Measurements from ENCODE around the gene FILIP1L.

FILIP1L gene

GRCh38 chr3:99865321-99865720 lies 249.0 kb downstream of the FILIP1L start:
- Histone ChIP-seq H2AFZ (ENCODE audit: low read length) (no peak overlapping the region), H3K9me3 (ENCODE audit: insufficient read depth, low read depth, low read length) (no peaks in the 10 kb centered on the region), H3F3A (ENCODE audit: low read depth) (0 out of 2 replicates have a peak, but pooled peaks cover 3% of the 10 kb centered on the region), H3K9me2 (replicated peaks; ENCODE audit: low read depth, low read length) (no peaks in the 10 kb centered on the region), H4K20me1 (ENCODE audit: insufficient read depth, low read length, poor library complexity, severe bottlenecking) (peaks cover 3% of the 10 kb centered on the region), H3K4me2 (ENCODE audit: low read depth, low read length, poor library complexity, severe bottlenecking) (no peak overlapping the region), H3K4me3 (ENCODE audit: low read length, poor library complexity, severe bottlenecking) (no peak overlapping the region), H3K9ac (ENCODE audit: low read depth, low read length, poor library complexity, severe bottlenecking) (no peak overlapping the region), H3K79me2 (ENCODE audit: insufficient read depth, low read length) (no peaks in the 10 kb centered on the region), H3K36me3 (ENCODE audit: insufficient read depth, low read length) (no peaks in the 10 kb centered on the region), H3K27me3 (ENCODE audit: insufficient read depth, low read length, poor library complexity, severe bottlenecking) (no peaks in the 10 kb centered on the region), H3K4me1 (ENCODE audit: insufficient read depth, low read length, poor library complexity, severe bottlenecking) (peaks cover 31% of the 10 kb centered on the region)
- no peak for TF ChIP-seq CTCF (conservative IDR thresholded peaks at IDR 0.05; ENCODE audit: low read length)
- no peak for TF ChIP-seq EZH2phosphoT487 (IDR thresholded peaks at IDR 0.05; ENCODE audit: borderline replicate concordance)

- Histone ChIP-seq H3K4me2 (ENCODE audit: low read depth, low read length, poor library complexity, severe bottlenecking) (no peak overlapping the region), H2AFZ (ENCODE audit: low read length) (no peak overlapping the region), H3K79me2 (ENCODE audit: insufficient read depth, low read length) (no peaks in the 10 kb centered on the region), H3K4me1 (ENCODE audit: insufficient read depth, low read length, poor library complexity, severe bottlenecking) (peaks cover 31% of the 10 kb centered on the region), H3K9ac (ENCODE audit: low read depth, low read length, poor library complexity, severe bottlenecking) (no peak overlapping the region), H3K27me3 (ENCODE audit: insufficient read depth, low read length, poor library complexity, severe bottlenecking) (no peaks in the 10 kb centered on the region), H3K9me3 (ENCODE audit: insufficient read depth, low read depth, low read length) (no peaks in the 10 kb centered on the region), H4K20me1 (ENCODE audit: insufficient read depth, low read length, poor library complexity, severe bottlenecking) (peaks cover 3% of the 10 kb centered on the region), H3K36me3 (ENCODE audit: insufficient read depth, low read length) (no peaks in the 10 kb centered on the region), H3K4me3 (ENCODE audit: low read length, poor library complexity, severe bottlenecking) (no peak overlapping the region), H3F3A (ENCODE audit: low read depth) (0 out of 2 replicates have a peak, but pooled peaks cover 3% of the 10 kb centered on the region), H3K9me2 (replicated peaks; ENCODE audit: low read depth, low read length) (no peaks in the 10 kb centered on the region)
- no peak for TF ChIP-seq CTCF (conservative IDR thresholded peaks at IDR 0.05; ENCODE audit: low read length)
- no peak for TF ChIP-seq EZH2phosphoT487 (IDR thresholded peaks at IDR 0.05; ENCODE audit: borderline replicate concordance)
These were observed 250.0 kb downstream of the FILIP1L start for GRCh38 chr3:99864289-99864688.

GRCh38 chr3:99863588-99863987 lies 250.7 kb downstream of the FILIP1L start:
- H3K4me1 ChIP-seq (ENCODE audit: insufficient read depth, low read length, poor library complexity, severe bottlenecking), result peaks cover 30% of the 10 kb centered on the region

More at GRCh38 chr3:99863588-99863987, 250.7 kb downstream of the FILIP1L start:
- Histone ChIP-seq H3K9ac (ENCODE audit: low read depth, low read length, poor library complexity, severe bottlenecking) (no peak overlapping the region), H3K9me2 (replicated peaks; ENCODE audit: low read depth, low read length) (no peaks in the 10 kb centered on the region), H3K4me2 (ENCODE audit: low read depth, low read length, poor library complexity, severe bottlenecking) (no peak overlapping the region), H3K9me3 (ENCODE audit: insufficient read depth, low read depth, low read length) (no peaks in the 10 kb centered on the region), H4K20me1 (ENCODE audit: insufficient read depth, low read length, poor library complexity, severe bottlenecking) (peaks cover 3% of the 10 kb centered on the region), H2AFZ (ENCODE audit: low read length) (no peak overlapping the region), H3K27me3 (ENCODE audit: insufficient read depth, low read length, poor library complexity, severe bottlenecking) (no peaks in the 10 kb centered on the region), H3K79me2 (ENCODE audit: insufficient read depth, low read length) (no peaks in the 10 kb centered on the region), H3K36me3 (ENCODE audit: insufficient read depth, low read length) (no peaks in the 10 kb centered on the region), H3K4me3 (ENCODE audit: low read length, poor library complexity, severe bottlenecking) (no peak overlapping the region), H3F3A (ENCODE audit: low read depth) (0 out of 2 replicates have a peak, but pooled peaks cover 3% of the 10 kb centered on the region)
- no peak for TF ChIP-seq CTCF (conservative IDR thresholded peaks at IDR 0.05; ENCODE audit: low read length)
- TF ChIP-seq EZH2phosphoT487 (IDR thresholded peaks at IDR 0.05; ENCODE audit: borderline replicate concordance), result no peak

Measured in Loucy (cell line).